SH-SY5Y (cell line): ENCODE results near the gene SF3A1.

Experiments used
- GATA2 ChIP-seq: IDR thresholded peaks from 2 replicates; pipeline ENCODE4 v1.6.1; 2011; ENCODE audit warnings: mild to moderate bottlenecking, low read depth, low read length
- GATA3 ChIP-seq: IDR thresholded peaks from 2 replicates; pipeline ENCODE4 v1.6.1; 2011; ENCODE audit warnings: low read depth, mild to moderate bottlenecking, low read length, moderate library complexity

The SF3A1 gene

GRCh38 chr22:30308518-30309230, 48.0 kb downstream of the SF3A1 start:
- TF ChIP-seq GATA2: no peak

- no peak for TF ChIP-seq GATA3
- no peak for TF ChIP-seq GATA2
These were observed 48.6 kb downstream of the SF3A1 start for GRCh38 chr22:30308093-30308492.

GRCh38 chr22:30307041-30307574, 49.6 kb downstream of the SF3A1 start:
- TF ChIP-seq GATA3 (no peak), GATA2 (no peak)

- TF ChIP-seq GATA2: no peak
- TF ChIP-seq GATA3: no peak
These were observed 50.1 kb downstream of the SF3A1 start for GRCh38 chr22:30306627-30307011.

- no peak for TF ChIP-seq GATA3
- TF ChIP-seq GATA2: no peak
These were observed 50.6 kb downstream of the SF3A1 start for GRCh38 chr22:30305906-30306626.

- TF ChIP-seq GATA2: no peak
- no peak for TF ChIP-seq GATA3
These were observed 51.2 kb downstream of the SF3A1 start for GRCh38 chr22:30305519-30305905.

GRCh38 chr22:30304495-30305244, 52.0 kb downstream of the SF3A1 start:
- TF ChIP-seq GATA2 (no peak), GATA3 (no peak)

- TF ChIP-seq GATA3 (no peak), GATA2 (no peak)
These were observed 53.9 kb downstream of the SF3A1 start for GRCh38 chr22:30302810-30303138.

- no peak for TF ChIP-seq GATA2
- TF ChIP-seq GATA3: no peak
These were observed 54.5 kb downstream of the SF3A1 start for GRCh38 chr22:30301995-30302809.

- no peak for TF ChIP-seq GATA3
- TF ChIP-seq GATA2: no peak
These were observed 57.4 kb downstream of the SF3A1 start for GRCh38 chr22:30299322-30299721.

GRCh38 chr22:30297991-30298701, 58.5 kb downstream of the SF3A1 start:
- no peak for TF ChIP-seq GATA3
- no peak for TF ChIP-seq GATA2

GRCh38 chr22:30297276-30297990, 59.3 kb downstream of the SF3A1 start:
- TF ChIP-seq GATA2 (no peak), GATA3 (no peak)

- no peak for TF ChIP-seq GATA2
- no peak for TF ChIP-seq GATA3
These were observed 59.9 kb downstream of the SF3A1 start for GRCh38 chr22:30296833-30297232.
